NCI-H2081 treated with DMSO at 0.1 percent for 48 hours (cell line): ENCODE results near the gene GRIA1.

Experiments used
- DNase-seq: peaks from one replicate; lab custom pipeline; 2025; lab: John Stamatoyannopoulos, UW

The GRIA1 gene

GRCh38 chr5:153610811-153611210 is 120.3 kb downstream of the GRIA1 start:
- DNase-seq: no peak

- no peak for DNase-seq
Measured at GRCh38 chr5:153613144-153613543, 122.7 kb downstream of the GRIA1 start.

- no peak for DNase-seq
Measured at GRCh38 chr5:153613672-153614071, 123.2 kb downstream of the GRIA1 start.

- no peak for DNase-seq
Measured at GRCh38 chr5:153617190-153617589, 126.7 kb downstream of the GRIA1 start.

DNA sequence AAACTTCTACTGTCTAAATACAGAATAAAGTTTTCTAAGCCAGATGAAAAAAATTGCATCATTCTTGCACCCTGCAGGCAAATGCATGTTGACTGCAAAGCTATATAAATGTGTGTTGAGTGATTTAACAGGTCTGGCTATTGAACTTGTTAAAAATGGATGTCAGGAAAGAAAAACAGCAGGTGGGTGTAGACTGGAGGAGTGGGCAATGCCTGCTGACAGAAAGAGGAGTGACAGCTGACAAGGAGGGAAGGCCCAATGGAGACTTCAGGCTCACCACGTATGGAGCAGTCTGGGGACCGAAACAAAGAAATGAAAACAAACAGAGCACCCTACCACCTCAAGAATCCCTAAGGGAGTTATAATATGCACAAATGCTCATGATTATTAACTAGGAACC is 127.8 kb downstream of the GRIA1 start:
- DNase-seq: no peak

DNA sequence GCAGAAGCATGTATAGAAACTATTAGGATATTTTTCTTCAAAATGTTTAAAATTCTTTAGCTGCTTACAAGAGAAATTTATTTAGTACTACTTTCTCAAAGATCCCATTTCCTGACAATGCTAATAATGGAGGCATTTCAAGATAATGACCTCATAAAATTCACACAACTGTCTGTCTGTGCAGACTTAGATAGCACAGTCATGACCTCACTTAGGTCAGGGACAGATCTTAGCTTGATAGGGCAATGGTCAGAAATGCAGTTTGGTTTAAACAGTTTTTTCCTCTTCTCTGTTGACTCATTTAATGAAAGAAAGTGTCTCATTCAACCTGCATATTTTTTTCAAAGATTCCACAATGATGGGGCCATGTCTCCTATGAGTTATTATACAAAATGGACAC is 128.4 kb downstream of the GRIA1 start:
- no peak for DNase-seq

DNA sequence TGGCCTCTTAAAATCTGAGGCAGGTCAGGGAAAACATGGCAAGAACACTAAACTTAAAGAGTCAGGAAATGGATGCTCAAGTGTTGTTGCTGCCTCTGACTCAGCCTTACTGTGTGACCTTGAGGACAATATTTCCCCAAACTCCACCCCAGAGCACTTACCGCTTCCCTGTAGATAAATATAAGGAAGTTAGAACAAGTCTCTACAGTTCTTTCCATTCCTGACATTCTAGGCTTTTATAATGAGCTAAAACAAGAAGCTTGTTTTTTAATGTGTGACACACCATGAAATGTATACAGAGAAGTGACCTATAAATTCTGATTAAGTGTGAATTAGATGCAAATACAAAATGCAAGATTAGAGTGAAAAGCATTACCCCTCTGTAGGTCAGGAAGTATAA is 129.3 kb downstream of the GRIA1 start:
- no peak for DNase-seq

DNA sequence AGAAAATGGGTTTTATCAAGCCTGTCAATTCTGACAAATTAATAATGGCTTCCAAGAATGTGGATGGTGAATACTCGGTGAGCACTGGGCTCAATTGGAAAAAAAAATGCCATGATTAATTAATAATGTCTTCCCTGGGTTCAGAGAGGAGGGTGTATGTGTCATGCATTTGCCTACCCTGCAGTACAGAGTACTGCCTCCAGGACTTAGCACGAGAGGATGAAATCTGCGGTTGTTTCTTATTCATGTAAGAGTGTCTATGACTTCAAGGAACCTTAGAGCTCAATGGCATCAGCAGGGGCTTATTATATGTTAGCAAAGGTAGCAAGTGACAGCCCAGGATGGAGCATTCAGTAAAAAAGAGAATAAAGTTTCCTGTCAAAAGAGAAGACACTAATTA is 132.7 kb downstream of the GRIA1 start:
- DNase-seq: no peak

DNA sequence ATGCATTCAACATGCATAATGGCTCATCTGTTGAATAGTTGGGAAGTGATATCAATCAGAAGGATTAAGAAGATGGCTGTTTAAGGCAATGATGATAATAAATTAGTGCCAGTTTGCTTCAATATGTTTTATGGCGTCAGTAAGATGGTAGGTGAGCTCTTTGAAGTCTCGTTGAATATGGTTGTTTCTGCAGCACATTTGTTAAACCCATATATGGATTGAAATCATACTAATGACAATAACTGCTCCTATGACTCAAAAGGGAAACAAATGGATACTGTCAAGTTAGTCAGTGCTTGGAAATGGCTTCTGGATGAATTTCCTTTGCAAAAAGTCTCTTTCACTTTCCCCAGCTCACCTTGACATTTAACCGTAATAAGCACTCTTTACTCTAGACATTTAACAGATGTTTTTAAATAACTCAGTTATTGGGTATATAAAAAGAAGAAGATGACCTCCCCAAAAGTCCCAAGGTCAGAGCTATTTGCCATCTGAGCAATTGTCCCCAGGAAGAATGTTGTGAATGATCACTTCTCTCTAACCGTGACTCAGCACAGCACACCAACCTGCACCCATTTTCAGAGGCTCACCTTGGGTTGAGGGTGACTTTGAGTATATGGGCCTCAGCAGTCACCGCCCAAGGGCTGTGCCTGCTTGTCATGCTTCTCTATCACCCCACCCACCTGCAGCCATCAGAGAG is 133.4 kb downstream of the GRIA1 start:
- no peak for DNase-seq

- no peak for DNase-seq
Measured at GRCh38 chr5:153624451-153624765, 133.9 kb downstream of the GRIA1 start.

DNA sequence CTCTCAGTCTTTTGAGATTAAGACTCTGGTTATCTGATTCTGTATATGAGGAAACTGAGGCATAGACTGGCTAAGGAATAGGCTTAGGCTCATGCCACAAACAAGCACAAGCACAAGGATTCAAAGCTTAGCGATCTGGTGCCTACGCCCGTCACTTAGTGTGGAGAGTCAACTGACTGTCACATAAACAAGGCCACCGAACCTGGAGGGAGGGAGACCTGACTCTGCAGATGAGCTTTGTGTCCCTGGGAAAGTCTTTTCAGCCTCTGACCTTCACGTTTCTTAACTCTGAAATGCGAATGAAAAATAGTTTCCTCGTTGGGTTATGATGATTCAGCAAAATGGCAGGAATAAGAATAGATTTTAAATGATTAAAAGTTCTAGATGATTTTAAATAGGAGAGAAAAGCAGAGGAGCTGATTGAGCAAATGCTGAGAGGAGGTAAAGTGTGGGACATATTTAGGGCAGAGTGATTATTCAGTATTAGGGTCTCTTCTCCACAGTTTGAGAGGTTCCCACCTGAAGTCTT is 135.4 kb downstream of the GRIA1 start:
- DNase-seq: no peak

GRCh38 chr5:153626836-153627235 is 136.4 kb downstream of the GRIA1 start:
- DNase-seq: no peak

GRCh38 chr5:153629027-153629895 is 138.8 kb downstream of the GRIA1 start:
- DNase-seq: no peak

DNA sequence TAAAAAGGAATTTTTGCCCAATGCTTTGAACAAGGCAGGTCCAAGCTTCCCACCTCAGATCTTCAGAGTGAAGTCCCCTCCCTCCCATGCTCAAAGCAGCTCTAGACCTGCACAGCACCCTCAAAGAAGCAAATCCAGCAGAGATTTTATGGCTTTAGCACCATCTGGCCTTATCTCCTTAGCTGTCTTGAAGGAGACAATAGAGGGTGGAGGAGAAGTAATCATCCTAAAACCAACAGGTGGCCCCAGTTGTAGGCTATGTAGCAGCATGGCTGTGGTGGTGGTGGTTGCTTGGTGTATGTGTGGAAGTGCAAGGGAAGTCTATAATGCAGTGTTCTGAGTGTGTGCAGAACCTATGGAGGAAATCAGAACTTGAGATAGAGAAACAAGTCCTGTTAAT is 140.1 kb downstream of the GRIA1 start:
- no peak for DNase-seq

- no peak for DNase-seq
Measured at GRCh38 chr5:153632748-153633290, 142.3 kb downstream of the GRIA1 start.

DNA sequence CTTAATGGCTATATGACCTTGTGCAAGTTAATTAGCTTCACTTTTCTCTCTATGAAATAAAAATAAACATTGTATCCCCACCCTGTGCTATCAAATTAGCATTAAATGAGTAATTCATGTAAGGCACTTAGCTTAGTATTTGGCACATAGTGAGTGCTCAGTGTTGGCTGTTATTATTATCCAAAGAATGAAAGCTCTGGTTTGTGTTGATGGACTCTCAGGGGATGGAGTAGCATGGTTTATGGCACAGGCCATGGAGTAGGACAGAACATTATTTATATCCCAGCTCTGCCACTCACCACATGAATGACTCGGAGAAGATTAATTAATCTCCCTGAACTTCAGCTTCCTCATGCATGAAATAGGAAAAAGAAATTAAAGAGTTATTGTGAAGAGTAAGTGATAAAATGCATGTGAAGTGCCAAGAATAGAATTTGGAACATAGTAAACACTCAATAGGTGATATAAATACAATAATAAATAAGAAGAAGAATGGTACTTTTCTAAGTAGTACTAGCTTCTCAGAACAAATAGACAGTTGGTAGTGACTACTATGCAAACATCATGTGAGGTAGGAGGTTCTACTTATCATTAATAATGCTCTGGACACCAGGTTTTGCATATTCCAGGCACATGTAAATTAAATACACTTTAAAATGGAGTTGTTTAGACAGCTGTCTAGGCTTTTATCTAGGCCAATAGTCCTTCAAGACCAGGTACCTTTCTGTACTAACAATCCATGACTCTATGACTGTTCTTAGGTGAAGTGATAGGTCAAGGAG is 146.4 kb downstream of the GRIA1 start:
- no peak for DNase-seq

- DNase-seq: no peak
Measured at GRCh38 chr5:153640293-153640692, 149.8 kb downstream of the GRIA1 start.

GRCh38 chr5:153641183-153641688 is 150.8 kb downstream of the GRIA1 start:
- DNase-seq: no peak

DNA sequence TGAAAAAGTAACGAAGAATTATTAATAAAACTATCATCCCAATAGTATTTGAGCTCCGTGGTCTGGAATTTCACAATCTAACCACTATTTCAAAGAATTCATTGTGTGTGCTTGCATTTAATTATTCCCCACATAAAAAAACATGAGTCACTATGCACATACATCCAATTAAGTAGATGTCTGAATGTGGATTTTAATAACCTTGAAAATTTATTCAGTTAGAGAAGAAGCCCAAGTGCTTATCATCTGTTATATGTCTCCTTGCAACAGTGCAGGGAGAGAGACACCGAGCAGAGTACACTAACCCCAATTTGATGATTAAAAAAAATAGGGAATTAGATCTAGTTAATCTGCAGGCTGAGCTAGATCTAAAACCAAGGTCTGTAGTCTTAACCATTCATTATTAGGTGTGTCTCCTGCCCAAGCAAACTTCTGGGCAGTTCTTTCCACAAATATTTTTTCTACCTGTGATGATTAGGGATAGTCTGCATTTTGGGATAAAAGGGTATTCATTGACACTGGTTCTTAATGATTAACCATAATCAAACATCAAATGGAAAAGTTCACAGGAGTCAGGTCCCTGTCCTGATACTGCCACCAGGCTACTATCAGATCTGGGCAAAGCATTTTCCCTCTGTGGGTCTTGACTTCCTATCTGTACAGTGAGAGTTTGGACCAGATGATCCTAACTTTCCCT is 164.2 kb downstream of the GRIA1 start:
- DNase-seq: no peak

GRCh38 chr5:153655201-153655510 is 164.7 kb downstream of the GRIA1 start:
- DNase-seq: no peak

DNA sequence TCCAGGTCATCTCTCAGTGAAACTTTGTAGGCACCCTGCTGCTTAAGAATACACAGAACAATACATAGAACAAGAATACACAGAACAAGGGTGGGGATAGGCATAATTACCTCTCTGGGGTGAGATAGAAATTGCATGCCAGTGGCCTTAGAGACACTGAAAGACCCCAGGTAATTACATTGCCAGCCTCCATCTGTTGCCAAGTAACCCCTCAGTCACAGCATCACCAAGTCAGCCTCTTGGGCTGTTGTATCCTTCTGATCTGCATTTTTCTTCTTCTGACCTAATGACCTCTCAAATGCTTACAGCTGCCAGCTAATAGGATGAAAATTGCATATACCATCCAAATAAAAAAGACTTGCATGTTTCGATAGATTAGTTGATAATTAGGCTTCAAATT is 167.7 kb downstream of the GRIA1 start:
- no peak for DNase-seq

DNA sequence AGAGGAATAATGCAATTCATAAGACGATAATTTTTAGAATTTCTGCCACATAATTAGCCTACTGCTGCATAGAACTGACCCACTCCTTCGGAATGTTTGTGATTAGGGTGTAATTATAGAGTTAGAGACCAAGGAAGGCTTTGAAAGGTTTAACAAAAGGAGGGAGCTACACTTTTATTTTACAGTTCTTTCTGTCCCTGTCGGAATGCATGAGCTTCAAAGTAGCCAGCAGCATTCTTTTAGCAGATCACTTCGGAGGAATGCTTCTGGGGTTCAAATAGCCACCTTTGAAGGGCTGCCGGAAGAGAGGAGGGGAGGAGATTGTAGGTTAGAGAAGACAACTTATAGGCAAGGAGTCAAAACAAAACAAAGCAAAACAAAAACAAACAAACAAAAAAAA is 168.1 kb downstream of the GRIA1 start:
- DNase-seq: no peak
